Erythroblast (primary cell): ENCODE results near the gene TBCD.

Experiments
- DNase-seq, 2 experiments: peaks; one replicate each; lab custom pipeline; 2025; lab: John Stamatoyannopoulos, UW
- GATA1 ChIP-seq: IDR thresholded peaks from 2 replicates; pipeline ENCODE4 v1.6.1; 2011; ENCODE audit warnings: low read depth, mild to moderate bottlenecking, control low read depth, low read length, moderate library complexity
- POLR2A ChIP-seq: IDR thresholded peaks from 2 replicates; pipeline ENCODE4 v1.6.1; 2011; ENCODE audit warnings: mild to moderate bottlenecking, low read length

Gene TBCD

DNA sequence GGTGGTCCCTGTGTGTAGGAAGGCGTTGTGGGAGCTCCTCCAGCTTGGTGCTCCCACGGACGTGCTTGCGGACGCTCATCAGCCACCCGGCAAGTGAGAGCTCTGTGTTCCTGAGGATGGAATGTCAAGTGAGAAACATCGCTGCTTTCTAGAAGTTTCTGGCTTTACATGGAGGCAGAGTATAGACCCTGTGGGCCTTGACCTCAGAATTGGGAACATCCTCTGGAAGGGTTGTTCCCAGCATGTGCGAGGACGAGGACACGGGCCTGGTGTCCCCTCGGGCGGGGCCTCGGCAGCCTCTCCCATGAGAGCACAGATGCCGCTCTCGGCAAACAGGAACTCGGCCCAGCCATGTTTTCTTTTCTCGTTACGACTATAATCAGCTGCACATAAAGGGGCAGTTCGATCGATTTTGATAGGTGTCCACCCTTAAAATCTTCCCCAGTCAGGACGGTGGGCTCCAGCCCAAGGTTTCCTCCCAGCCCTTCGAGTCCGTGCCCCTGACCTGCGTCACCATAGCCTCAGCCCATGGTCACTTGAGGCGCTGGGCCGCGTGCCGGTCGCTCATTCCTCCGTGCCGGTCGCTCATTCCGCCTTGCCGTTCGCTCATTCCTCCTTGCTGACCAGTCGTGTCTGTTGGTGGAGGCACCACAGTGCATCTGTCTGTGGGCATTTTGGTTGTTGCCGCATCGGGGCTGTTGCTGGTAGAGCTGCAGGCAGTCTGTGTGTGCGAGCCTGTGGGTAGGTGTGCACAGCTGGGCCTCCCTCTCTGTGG lies 179.2 kb downstream of the TBCD start:
- TF ChIP-seq POLR2A (no peak), GATA1 (no peak)
- DNase-seq: no peak

DNA sequence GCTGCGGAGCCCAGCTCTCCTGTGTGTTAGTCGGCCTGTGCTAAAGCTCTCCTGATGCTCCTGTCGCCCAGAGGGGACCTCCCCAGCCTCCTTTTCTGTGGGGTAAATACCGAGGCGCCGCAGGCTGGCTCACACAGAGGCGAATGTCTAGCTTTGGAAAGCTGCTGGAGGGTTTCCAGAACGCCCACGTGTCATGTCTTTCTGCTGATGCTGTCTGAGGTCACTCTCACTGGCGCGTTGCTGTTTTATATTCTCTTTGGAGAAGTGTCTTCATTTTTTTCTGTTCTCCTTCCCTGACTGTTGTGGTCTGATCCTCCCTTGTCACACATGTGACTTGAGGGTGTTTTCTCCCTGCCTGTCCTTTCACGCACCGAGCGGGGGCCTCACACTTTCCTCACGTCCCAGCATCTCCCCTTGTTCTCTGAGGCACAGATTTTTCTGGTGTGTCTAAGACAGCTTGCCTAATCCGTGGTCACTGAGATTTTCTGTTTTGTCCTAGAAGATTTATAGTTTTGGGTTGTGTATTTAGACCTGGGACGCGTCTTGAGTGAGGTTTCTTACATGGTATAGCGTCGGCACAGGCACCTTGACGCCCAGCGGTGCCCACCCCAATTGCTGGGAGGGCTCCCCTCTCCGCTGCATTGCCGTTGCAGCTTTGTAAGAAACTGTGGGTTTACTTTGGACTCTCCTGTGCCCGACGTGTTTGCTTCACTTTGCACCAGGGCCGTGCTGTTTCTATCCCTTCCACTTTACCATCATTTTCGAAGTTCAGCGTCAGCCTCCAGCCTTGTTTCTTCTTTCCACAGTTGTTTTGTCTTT lies 180.0 kb downstream of the TBCD start:
- DNase-seq: no peak
- no peak for TF ChIP-seq GATA1
- TF ChIP-seq POLR2A: no peak

DNA sequence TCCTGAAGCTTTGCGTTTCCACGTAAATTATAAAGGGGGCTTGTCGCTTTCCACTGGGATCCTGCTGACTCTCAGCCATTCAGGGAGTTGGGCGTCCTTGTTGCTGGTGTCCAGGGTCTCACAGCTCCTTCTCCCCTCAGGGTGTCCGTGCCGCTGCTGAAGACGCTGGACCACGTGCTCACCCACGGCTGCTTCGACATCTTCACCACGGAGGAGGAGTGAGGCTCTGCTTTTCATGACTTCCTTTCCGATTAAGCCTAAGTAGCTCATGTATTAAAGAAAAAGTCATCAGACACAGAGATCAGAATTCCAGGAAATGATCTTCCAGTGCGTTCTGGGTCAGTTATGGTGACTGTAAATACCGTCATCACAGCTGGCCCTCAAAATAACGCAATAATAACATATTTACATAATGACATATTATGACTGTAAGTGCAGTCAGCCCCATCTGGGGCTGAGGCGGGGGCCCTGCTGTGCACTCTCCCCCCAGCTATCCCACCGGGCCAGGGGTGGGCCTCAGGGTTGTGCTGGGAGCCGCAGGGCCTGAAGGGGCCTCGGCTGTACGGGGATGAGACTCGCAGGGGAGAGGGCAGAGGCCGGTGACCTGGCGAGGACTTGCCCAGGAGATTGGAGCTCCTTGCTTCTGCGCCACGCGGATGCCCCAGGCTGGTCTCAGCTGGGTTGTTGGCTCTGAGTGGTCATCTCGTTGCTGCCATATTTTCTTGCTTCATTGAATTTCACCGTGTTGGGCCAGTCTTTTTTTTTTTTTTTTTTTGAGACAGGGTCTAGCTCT lies 180.8 kb downstream of the TBCD start:
- no peak for DNase-seq
- TF ChIP-seq POLR2A (no peak), GATA1 (no peak)

DNA sequence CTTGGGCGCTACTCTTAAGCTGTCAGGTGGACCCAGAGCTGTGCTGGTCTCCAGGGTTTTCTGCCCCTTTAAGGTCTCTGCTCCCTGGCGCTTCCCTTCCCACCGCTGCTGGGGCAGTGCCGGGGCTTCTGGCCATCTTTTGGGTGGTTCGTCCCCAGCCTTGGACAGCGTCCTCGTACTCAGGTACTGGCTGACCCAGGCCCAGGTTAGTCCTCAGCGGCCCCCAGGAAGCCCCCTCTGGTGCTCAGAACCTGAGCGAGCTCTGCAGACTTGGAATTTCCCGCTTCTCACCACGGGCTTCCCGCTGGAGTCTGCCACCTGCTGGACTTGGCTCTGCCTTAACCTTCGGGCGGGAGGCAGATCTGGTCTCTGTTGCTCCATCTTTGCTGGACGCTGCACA lies 182.0 kb downstream of the TBCD start:
- no peak for DNase-seq
- no peak for TF ChIP-seq GATA1

DNA sequence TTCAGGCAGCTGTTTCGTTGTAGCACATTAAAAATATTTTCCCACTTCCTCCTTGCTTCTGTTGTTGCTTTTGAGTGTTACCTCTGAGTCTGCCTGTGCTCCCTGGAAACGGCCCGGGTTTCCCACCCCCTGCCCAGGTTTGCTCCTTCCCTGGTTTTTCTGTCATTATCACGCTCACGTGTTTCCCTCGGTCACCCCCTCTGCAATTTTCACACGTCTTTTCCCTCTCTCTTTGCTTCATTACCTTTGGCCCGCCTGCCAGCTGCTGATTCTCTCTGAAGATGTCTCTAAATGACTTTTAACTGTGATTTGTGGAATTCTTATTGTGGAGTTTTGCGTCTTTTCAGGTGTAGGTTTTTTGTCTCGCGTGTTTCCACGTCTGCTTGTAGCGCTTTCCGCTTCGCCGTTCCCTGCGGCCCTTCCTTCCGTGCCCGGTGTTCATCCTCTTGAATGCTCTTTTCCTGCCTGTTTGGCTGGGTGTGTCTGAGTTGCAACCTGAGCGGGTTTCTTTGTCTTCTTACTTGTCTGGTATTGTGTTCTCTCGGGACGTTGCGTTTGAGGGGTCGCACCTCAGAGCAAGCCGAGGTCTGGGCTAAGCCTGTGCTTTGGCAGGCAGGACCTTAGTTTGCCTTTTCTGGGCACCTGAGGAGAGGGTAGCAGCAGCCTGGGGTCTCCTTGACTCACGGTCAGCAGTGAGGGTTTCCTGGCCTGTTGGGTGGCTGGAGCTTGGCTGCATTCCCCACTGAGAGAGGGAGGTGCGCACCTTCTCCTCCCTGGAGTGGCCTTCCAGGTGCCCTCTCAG lies 184.3 kb downstream of the TBCD start:
- no peak for DNase-seq
- TF ChIP-seq POLR2A: no peak
- no peak for TF ChIP-seq GATA1

DNA sequence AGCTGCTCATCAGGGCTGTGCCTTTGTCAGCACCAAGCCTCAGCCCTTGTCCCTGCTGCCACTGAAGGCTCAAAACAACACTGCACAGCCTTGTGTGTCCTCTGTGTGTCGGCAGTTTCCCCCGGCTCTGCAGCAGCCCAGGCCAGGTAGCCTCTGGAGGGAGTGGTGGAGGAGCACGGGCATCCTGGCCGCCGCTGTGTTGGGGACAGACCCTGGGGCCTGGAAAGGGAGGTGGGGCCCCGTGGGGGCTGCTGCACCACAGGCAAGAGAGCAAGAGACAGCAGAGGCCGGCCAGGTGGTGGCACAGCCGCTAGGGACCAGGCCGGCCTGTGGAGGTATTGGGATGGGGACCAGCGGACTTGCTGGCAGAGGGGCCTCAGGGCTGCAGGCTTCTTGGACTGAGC lies 184.9 kb downstream of the TBCD start:
- DNase-seq: no peak
- TF ChIP-seq GATA1 (no peak), POLR2A (no peak)

DNA sequence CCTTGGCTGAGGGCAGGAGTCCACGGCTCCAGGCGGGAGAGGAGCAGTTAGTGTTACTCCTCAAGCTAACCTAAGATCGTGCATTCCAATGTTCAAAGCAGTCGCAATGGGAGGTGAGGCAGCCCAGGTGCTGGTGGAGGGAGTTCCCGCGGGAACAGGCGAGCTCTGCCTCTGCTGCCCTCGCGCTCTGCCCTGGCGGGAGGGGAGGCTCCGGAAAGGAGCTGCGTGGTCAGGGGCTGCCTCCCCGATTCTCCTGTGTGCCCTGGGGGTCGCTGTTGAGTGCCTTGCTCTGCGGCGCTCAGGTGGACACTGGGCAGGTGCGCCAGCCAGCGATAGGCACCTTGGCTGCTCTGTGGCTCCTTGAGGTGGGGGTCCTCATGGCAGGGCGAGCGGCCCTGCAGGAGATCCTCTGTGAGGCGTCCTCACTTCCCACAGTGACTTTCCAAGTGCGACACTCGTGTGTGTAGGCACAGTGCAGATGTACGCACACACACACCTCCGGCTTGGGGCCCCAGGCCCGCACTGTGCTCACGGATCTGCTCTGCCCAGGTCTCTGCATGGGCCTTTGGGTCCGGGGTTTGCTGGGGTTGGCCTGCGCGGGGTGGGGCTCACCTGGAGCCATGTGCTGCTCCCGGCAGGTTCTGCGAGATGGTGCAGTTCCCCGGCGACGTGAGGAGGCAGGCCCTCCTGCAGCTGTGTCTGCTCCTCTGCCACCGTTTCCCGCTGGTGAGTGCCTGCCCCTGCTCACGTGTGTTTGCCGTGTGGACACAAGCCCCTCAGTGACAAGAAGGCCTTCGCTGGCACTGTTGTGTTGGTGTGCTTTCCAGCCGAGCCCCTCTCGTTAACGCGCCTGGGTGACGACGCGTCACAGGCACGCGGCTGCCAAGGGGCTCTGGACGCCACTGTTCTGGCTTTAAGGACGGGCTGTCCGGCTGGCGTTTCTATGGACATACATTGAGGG lies 185.8 kb downstream of the TBCD start:
- no peak for DNase-seq
- TF ChIP-seq GATA1 (no peak), POLR2A (no peak)

DNA sequence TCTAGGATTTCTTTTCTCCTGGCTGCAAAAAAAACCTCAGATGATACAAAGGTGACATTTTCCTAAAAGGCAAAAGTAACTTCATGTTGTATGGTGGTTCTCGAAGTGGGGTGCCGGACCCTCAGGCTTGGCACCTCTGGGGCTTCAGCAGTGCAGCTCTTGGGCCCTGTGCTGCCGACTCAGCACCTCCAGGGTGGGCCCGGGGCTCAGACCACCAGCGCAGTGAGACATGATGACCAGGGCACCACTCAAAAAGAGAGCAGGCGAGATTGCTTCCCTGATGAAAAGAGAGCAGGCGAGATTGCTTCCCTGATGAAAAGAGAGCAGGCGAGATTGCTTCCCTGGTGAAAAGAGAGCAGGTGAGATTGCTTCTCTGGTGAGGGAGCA lies 186.6 kb downstream of the TBCD start:
- no peak for DNase-seq
- no peak for TF ChIP-seq POLR2A
- TF ChIP-seq GATA1: no peak

DNA sequence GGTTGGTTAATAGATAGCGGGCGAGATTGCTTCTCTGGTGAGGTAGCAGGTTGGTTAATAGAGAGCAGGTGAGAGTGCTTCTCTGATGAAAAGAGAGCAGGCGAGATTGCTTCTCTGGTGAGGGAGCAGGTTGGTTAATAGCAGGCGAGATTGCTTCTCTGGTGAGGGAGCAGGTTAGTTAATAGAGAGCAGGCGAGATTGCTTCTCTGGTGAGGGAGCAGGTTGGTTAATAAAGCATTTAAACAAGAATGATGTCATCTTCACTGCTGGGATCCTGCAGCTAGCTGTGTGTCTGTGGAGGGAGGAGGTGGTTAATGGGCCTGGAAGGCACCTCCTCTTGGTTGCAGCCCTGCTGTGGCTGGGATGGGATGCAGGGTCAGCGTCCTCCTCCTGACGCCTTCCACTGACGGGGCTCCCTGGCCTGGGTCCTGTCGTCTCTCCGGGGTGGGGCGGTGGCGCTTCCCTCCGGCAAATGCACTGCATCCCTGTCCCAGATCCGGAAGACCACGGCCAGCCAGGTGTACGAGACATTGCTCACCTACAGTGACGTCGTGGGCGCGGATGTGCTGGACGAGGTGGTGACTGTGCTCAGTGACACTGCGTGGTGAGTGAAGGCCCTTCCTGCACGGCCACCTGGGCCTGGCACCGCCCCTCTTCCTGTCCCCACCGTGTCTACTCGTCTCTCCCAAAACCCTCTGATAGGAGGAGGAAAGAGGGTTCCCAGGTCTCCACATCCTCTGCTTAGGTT lies 187.2 kb downstream of the TBCD start:
- no peak for TF ChIP-seq GATA1
- TF ChIP-seq POLR2A: no peak
- DNase-seq: no peak

DNA sequence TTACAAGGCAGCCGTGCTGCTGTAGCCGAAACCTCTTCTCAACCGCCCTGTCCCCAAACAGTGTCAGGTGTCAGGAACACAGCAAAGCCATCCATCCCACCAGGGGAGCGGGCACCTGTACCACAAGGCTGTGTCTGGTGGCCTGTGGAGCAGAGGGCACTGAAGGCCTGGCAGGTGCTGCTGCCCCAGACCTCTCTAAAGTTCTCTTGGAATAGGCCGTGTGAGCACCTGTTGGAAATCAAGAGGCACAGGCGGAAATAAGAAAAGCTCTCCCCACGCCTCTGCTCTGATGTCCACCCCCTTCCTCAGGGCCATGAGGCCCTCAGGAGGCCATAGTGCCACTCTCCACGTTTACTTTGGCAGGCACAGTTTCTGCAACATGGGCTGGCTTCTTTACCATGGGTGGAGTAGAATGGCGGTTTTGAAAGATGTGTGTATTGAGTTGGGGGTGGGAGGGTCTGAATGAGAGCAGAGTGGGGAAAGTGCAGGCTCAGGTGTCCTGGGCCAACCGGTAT lies 187.8 kb downstream of the TBCD start:
- TF ChIP-seq POLR2A (no peak), GATA1 (no peak)
- no peak for DNase-seq
